Hair follicle dermal papilla cell (primary cell): ENCODE data around the gene VEGFA. TPM values are rescaled to one million over a fixed set of nuclear protein-coding genes. Genes with fewer than 3 reads are reported as not detected.

Experiments used
- small RNA-seq: library from RNA; depleted of rRNA; stranded (forward); fragments of <200 nt; gene quantifications from one replicate; pipeline ENCODE3, GENCODE V24; 2012
- total RNA-seq: library from RNA; depleted of rRNA; stranded (reverse); fragments of >200 nt; gene quantifications from 2 replicates; pipeline ENCODE4 v1.2.3, GENCODE V29; 2012

The VEGFA gene
- 261 and 384 TPM in 2 replicates for total RNA-seq

GRCh38 chr6:43769526-43770371 is at the start of gene VEGFA:
Gene VEGFA, plus strand, starts transcription at chr6:43770211.

Small RNA genes within 50 kb of the gene (small RNA-seq; reads per million reads assigned to genes)
- not detected for gene AL136131.3

Other genes starting within 250 kb of the VEGFA start
- gene XPO5, start 194.2 kb upstream of the VEGFA start, total RNA-seq: 24.8 and 39.3 TPM in 2 replicates
- gene POLH, start 194.0 kb upstream of the VEGFA start, total RNA-seq: 30.7 and 32.8 TPM in 2 replicates
- gene GTPBP2, start 140.9 kb upstream of the VEGFA start, total RNA-seq: 55.0 and 66.4 TPM in 2 replicates
- 20.6 and 26.9 TPM in 2 replicates for gene MAD2L1BP, start 134.4 kb upstream of the VEGFA start, total RNA-seq
- gene RSPH9, start 125.2 kb upstream of the VEGFA start, total RNA-seq: 1.3 and 1.6 TPM in 2 replicates
- gene MRPS18A, start 82.4 kb upstream of the VEGFA start, total RNA-seq: 30.2 and 35.0 TPM in 2 replicates